ENCODE results near the gene POLDIP3.
"Not testable (repeated sequence)": the region's sequence is repeated elsewhere in the genome, so short reads cannot be mapped to it uniquely, and the experiment has no call there.

The POLDIP3 gene

DNA sequence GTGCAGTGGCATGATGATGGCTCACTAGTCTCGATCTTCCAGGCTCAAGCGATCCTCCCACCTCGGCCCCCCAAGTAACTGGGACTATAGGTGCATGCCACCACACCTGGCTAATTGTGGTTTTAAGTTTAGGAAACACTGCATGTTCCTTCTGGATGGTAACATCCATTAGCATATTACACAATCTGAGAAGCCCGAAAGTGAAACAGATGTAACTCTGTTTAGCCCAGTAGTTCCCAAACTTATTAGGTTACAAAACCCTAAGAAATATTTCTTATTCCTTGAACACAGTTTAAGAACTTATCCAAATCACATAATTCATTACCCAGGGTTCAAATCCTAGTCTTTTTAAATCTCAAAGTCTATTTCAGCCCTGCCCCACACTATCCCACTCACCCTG lies 28.3 kb downstream of the POLDIP3 start:
- DNase-seq (ENCODE audit: low read depth), result no peak

- no peak for DNase-seq (ENCODE audit: low read depth)
Measured at GRCh38 chr22:42585096-42585495, 29.6 kb downstream of the POLDIP3 start.

DNA sequence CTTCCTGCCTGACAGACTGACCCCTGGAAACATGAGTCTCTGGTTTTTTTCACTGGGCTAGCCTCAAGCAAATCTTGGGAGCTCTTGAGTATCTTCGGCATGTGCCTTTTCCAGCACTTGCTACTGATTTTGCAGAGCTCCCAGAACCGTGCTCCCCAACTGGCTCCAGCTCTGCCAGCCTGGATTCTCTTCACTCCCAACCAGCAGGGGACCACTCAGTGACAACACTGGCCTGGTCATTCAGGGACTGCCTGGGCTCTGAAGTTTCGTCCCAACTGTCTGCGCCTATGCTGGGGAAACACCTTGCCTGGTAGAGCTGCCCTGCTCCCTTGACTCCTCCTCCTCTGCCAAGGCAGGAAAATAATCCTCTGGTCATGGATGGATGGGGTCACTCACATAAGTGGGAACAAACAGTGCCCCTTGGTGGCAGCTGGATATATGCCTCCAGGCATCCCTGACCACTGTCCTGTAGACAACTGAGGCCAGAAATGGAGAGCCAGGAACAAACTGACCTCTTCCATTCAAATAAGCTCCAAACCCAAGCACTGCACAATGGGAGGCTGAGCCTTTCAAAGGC lies 30.2 kb downstream of the POLDIP3 start:
- no peak for DNase-seq (ENCODE audit: low read depth)

- no peak for DNase-seq (ENCODE audit: low read depth)
Measured at GRCh38 chr22:42582987-42583386, 31.7 kb downstream of the POLDIP3 start.

GRCh38 chr22:42581762-42582716 lies 32.6 kb downstream of the POLDIP3 start:
- DNase-seq (ENCODE audit: low read depth), result peak; percentile 36

DNA sequence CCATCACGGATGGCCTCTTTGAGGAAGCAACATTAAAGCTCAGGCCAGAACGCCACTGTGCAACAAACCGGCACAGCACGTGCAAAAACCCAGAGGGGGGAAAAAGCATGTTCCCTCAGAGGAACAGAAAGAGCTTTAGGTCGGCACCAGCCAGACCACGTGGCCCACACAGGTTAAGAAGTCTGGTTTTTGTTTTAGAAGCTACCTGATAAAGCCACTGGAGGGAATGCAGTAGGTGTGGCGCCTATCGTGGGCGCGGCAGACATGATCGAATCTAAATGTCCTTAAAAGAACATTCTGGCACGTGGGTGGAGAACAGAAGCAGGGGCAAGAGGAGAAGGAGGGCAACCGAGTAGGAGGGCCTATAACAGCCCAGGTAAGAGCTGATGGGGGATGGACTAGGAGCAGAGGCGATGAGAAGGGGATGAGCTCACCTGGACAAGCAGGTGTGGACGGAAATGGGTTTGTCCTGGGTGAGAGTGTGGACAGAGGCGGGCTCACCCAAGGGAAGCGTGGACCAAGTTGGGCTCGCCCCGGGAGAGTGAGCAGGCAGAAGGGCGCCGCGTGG lies 33.4 kb downstream of the POLDIP3 start:
- DNase-seq (ENCODE audit: low read depth), result not testable (repeated sequence)

GRCh38 chr22:42580040-42580439 lies 34.6 kb downstream of the POLDIP3 start:
- DNase-seq (ENCODE audit: low read depth), result not testable (repeated sequence)

- DNase-seq (ENCODE audit: low read depth), result no peak
Measured at GRCh38 chr22:42577623-42578240, 37.0 kb downstream of the POLDIP3 start.

DNA sequence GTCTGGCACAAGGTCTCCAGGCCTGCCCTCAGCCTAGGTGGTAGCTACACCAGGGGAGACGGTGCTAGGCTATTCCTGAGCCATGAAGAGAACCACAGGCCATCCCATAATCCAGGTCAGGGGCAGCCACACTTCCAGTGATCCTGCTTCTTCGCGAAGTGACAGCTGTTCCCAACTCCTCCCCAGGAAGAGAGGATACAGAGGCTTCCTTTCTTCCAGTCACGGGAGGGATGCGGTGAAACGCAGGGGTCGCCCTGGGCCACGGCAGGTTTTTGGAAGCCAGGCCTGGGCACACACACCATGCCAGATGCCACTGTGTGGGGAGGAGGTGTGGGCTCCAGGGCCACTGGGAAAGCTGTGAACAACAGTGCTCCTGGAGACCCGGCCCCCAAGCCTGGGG lies 37.5 kb downstream of the POLDIP3 start:
- not testable (repeated sequence) for DNase-seq (ENCODE audit: low read depth)

GRCh38 chr22:42575996-42576574 lies 38.6 kb downstream of the POLDIP3 start:
- DNase-seq (ENCODE audit: low read depth), result not testable (repeated sequence)

- DNase-seq (ENCODE audit: low read depth), result not testable (repeated sequence)
Measured at GRCh38 chr22:42574468-42574867, 40.2 kb downstream of the POLDIP3 start.

GRCh38 chr22:42574046-42574445 lies 40.6 kb downstream of the POLDIP3 start:
- DNase-seq (ENCODE audit: low read depth), result not testable (repeated sequence)

DNA sequence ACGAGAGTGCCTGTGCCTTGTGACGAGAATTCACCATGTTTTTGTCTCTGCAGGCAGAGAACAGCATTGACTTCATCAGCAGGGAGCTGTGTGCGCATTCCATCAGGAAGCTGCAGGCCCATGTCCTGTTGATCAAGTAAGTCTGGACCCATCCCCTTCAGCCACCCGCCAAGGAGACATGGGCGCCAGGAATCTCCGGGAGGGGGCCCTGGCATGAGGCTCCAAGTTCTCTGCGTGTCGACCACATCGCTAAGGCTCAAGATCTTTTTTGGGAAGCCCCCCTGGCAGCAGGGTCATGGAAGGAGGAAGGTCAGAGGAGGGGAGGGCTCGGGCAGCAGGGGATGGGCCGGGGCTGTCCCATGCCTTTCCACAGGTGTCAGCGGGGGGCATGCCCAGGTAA lies 43.6 kb downstream of the POLDIP3 start:
- not testable (repeated sequence) for DNase-seq (ENCODE audit: low read depth)

- DNase-seq (ENCODE audit: low read depth), result not testable (repeated sequence)
Measured at GRCh38 chr22:42570580-42570979, 44.1 kb downstream of the POLDIP3 start.

GRCh38 chr22:42567950-42568349 lies 46.7 kb downstream of the POLDIP3 start:
- DNase-seq (ENCODE audit: low read depth), result not testable (repeated sequence)

- DNase-seq (ENCODE audit: low read depth), result no peak
Measured at GRCh38 chr22:42565956-42566355, 48.7 kb downstream of the POLDIP3 start.

- no peak for DNase-seq (ENCODE audit: low read depth)
Measured at GRCh38 chr22:42564699-42565098, 50.0 kb downstream of the POLDIP3 start.

DNA sequence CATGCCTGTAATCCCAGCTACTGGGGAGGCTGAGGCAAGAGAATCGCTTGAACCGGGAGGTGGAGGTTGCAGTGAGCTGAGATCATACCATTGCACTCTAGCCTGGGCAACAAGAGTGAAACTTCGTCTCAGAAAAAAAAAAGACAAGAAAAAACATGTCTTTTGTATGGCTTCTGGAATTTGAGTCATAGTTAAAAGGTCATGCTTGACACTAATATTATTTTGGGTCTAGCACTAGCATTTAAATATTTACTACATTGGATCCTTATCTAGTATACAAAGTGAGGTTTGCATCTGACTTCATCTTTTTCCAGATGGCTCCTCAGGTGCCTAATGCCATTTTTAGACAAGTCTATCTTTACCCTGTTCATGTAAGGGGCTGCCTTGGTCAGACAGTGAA lies 50.7 kb downstream of the POLDIP3 start:
- not testable (repeated sequence) for DNase-seq (ENCODE audit: low read depth)

GRCh38 chr22:42562684-42563083 lies 52.0 kb downstream of the POLDIP3 start:
- DNase-seq (ENCODE audit: low read depth), result no peak

- no peak for DNase-seq (ENCODE audit: low read depth)
Measured at GRCh38 chr22:42562279-42562678, 52.4 kb downstream of the POLDIP3 start.

DNA sequence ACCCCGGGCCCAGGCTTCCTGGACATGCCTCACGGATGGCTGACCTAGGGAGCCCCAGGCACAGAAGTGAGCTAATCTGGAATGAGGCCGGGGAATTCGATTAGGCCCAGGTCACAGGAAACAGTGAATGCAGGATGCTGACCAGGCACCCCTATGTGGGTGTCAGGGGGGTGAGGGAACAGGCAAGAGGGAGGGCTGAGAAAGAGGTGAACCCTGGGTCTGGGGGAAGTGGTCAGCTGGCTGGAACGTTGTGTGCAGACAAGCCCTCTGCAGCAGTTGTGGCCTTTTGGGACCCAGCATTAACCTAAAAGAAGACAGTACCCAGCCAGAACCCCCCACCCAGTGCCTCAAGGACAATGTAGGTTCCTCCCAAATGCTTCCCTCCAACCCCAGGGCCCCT lies 52.8 kb downstream of the POLDIP3 start:
- no peak for DNase-seq (ENCODE audit: low read depth)

DNA sequence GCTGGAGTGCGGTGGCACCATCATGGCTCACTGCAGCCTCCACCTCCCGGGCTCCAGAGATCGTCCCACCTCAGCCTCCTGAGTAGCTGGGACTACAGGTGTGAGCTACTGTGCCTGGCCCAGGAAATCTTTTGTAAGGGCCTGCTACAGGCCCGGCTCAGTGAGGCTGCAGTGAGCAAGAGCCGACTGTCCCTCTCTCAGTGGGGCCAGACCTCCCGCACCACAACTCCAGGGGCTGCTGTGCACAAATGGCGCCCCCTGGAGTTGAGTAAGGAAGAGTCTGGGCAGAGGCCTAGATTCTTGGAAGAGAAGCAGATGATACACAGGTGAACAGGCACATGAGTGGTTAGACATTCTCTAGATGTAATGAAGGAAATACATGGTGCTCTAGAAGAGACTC lies 53.9 kb downstream of the POLDIP3 start:
- no peak for DNase-seq (ENCODE audit: low read depth)
